ENCODE measurements around the gene PSMG1. TPM values are rescaled to one million over a fixed set of nuclear protein-coding genes. Genes with fewer than 3 reads are reported as not detected.

Gene PSMG1
- total and polyA plus RNA-seq, 10 of the 15 experiments (the other 5 are each of a cell fraction or from before 2014, with no cell fraction given): 21.3 to 248 (median 121) TPM

GRCh38 chr21:39196310-39196709 is 13.1 kb upstream of the PSMG1 start:
- CTCF ChIA-PET: no interaction called here
- intact Hi-C loops (cut with micrococcal nuclease; ENCODE audit: unreplicated experiment) (no loop called here), in situ Hi-C loops (cut with MboI) (no loop called here)
- no peaks in the 10 kb centered on the region for H3K27me3 ChIP-seq (replicated peaks in 1 of 2; ENCODE audit: control insufficient read depth in 2 of 2, insufficient read depth in 2 of 2, low read length in 1 of 2)
- DNase-seq (ENCODE audit: low read depth, low spot score): no peak
- H3K36me3 ChIP-seq (ENCODE audit: control insufficient read depth in 2 of 2, insufficient read depth in 2 of 2, low read length in 1 of 2): peaks cover 0 to 16% of the 10 kb centered on the region in 2 experiments; a peak in 2 of 4 replicates
- H3K4me2 ChIP-seq (ENCODE audit: control insufficient read depth, insufficient read depth): no peak overlapping the region
- no peaks in the 10 kb centered on the region for H3K9me3 ChIP-seq (replicated peaks; ENCODE audit: control insufficient read depth, insufficient read depth, low read length)
- no peak overlapping the region for H3K4me3 ChIP-seq
- POLR2A ChIA-PET: no interaction called here
- H3K27ac ChIP-seq (ENCODE audit: control insufficient read depth, insufficient read depth): no peak overlapping the region
- no peak for ATAC-seq
- RAD21 ChIA-PET (ENCODE audit: unreplicated experiment): interaction anchor here (0.6 kb wide), 1 partner anchor 91 kb away, joined by 3 read pairs; no protein-coding TSS in a partner anchor
- BruUV-seq (replicated peaks): no TSS peak
- no peaks in the 10 kb centered on the region for H4K20me1 ChIP-seq (ENCODE audit: control insufficient read depth, insufficient read depth)
- FAIRE-seq: no peak
- H3K79me2 ChIP-seq (ENCODE audit: control insufficient read depth, insufficient read depth, low read length): no peaks in the 10 kb centered on the region
- no peak for TF ChIP-seq JUND (IDR thresholded peaks at IDR 0.05; ENCODE audit: low read depth, low read length)
- TF ChIP-seq RAD21 (IDR thresholded peaks at IDR 0.05; ENCODE audit: insufficient read depth, low read depth, low read length): no peak
- TF ChIP-seq FOXK2 (IDR thresholded peaks at IDR 0.05): no peak
- no peak for TF ChIP-seq POLR2A (IDR thresholded peaks at IDR 0.05; ENCODE audit: low read depth, low read length)
- no peak for TF ChIP-seq HDGF (IDR thresholded peaks at IDR 0.05)
- TF ChIP-seq SMC3 (IDR thresholded peaks at IDR 0.05; ENCODE audit: borderline replicate concordance, low read length): no peak
- no peak for TF ChIP-seq NKRF (conservative IDR thresholded peaks at IDR 0.05)
- no peak for TF ChIP-seq EED (IDR thresholded peaks at IDR 0.05; ENCODE audit: low read depth)
- TF ChIP-seq ETV6 (conservative IDR thresholded peaks at IDR 0.05 in 1 of 2, IDR thresholded peaks at IDR 0.05 in 1 of 2; ENCODE audit: borderline replicate concordance in 1 of 2, low read depth in 1 of 2): no peak
- TF ChIP-seq SPI1 (IDR thresholded peaks at IDR 0.05; ENCODE audit: borderline replicate concordance, insufficient read depth, low read depth, low read length): no peak
- no peak for TF ChIP-seq E4F1 (IDR thresholded peaks at IDR 0.05; ENCODE audit: borderline replicate concordance, partially characterized antibody)
- no peak for TF ChIP-seq KLF5 (IDR thresholded peaks at IDR 0.05; ENCODE audit: partially characterized antibody)
- TF ChIP-seq MYB (IDR thresholded peaks at IDR 0.05; ENCODE audit: borderline replicate concordance, low read depth, low read length): no peak
- no peak for TF ChIP-seq DPF2 (IDR thresholded peaks at IDR 0.05)
- no peak for TF ChIP-seq RUNX3 (IDR thresholded peaks at IDR 0.05; ENCODE audit: low read length)
- no peak overlapping the region for H3K9ac ChIP-seq (ENCODE audit: control insufficient read depth, insufficient read depth, low read length)
- SMC1A ChIA-PET (ENCODE audit: uncharacterized antibody, unreplicated experiment): no interaction called here
- no peak overlapping the region for H2AFZ ChIP-seq (ENCODE audit: control insufficient read depth, low read depth, low read length)
- H3K4me1 ChIP-seq (ENCODE audit: control insufficient read depth, insufficient read depth, low read length): no peaks in the 10 kb centered on the region
- WGBS (ENCODE audit: insufficient coverage, insufficient replicate concordance, low lambda C conversion rate, missing lambda C conversion rate): 87% methylated on average over 7 of the region's 7 CpGs

Measured in GM12878 (cell line).